GM23338 (cell line): ENCODE measurements around the gene DNAJC5G.

Experiments used
- EZH2 ChIP-seq: fragments of 200-600 bp; sonication (generic); IDR thresholded peaks from one replicate; pipeline ENCODE4 v1.8.0; 2017; ENCODE audit warnings: antibody characterized with exemption, mild to moderate bottlenecking, low read depth; ENCODE audit not compliant: unreplicated experiment
- JUNB ChIP-seq: IDR thresholded peaks from one replicate; pipeline ENCODE4 v1.6.1; 2016; ENCODE audit warnings: antibody characterized with exemption; ENCODE audit not compliant: unreplicated experiment
- NANOG ChIP-seq: IDR thresholded peaks from 2 replicates; pipeline ENCODE4 v1.6.1; 2016; ENCODE audit warnings: antibody characterized with exemption, borderline replicate concordance
- ZNF114 ChIP-seq: fragments of 250-450 bp; sonication (Bioruptor Pico); IDR thresholded peaks from 2 replicates; pipeline ENCODE4 v1.5.0; 2020; ENCODE audit warnings: mild to moderate bottlenecking, moderate library complexity
- TF ChIP-seq, protein P1 (sequence below), 2 experiments: fragments of 200-600 bp in 1 of 2; sonication (generic) in 1 of 2; conservative IDR thresholded peaks; 2 replicates each; pipeline versions ENCODE4 v1.5.1 to v1.6.1; 2016 to 2017; ENCODE audit warnings: antibody characterized with exemption in 2 of 2, low read depth in 2 of 2, mild to moderate bottlenecking in 2 of 2, moderate library complexity in 1 of 2

DNA sequence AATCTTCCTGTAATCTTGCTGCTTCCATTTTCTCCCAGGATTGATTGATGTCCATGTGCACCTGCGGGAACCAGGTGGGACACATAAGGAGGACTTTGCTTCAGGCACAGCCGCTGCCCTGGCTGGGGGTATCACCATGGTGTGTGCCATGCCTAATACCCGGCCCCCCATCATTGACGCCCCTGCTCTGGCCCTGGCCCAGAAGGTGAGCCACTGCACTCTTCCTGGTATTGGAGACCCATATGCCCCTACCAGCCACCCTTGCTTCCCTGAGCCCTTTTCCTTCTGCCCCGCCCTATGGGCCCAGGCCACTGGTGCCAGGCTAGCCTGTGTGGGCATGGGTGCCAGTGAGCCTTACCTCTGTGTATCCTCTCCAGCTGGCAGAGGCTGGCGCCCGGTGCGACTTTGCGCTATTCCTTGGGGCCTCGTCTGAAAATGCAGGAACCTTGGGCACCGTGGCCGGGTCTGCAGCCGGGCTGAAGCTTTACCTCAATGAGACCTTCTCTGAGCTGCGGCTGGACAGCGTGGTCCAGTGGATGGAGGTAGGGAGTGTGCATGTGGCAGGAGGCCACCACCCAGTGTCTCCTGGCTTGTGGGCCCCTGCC lies 37.8 kb upstream of the DNAJC5G start:
- TF ChIP-seq JUNB: no peak
- no peak for TF ChIP-seq EZH2
- TF ChIP-seq NANOG: no peak
- TF ChIP-seq, protein P1, sequence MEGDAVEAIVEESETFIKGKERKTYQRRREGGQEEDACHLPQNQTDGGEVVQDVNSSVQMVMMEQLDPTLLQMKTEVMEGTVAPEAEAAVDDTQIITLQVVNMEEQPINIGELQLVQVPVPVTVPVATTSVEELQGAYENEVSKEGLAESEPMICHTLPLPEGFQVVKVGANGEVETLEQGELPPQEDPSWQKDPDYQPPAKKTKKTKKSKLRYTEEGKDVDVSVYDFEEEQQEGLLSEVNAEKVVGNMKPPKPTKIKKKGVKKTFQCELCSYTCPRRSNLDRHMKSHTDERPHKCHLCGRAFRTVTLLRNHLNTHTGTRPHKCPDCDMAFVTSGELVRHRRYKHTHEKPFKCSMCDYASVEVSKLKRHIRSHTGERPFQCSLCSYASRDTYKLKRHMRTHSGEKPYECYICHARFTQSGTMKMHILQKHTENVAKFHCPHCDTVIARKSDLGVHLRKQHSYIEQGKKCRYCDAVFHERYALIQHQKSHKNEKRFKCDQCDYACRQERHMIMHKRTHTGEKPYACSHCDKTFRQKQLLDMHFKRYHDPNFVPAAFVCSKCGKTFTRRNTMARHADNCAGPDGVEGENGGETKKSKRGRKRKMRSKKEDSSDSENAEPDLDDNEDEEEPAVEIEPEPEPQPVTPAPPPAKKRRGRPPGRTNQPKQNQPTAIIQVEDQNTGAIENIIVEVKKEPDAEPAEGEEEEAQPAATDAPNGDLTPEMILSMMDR (conservative IDR thresholded peaks at IDR 0.05; ENCODE audit: low read depth in 2 of 2): no peak
- TF ChIP-seq ZNF114 (CRISPR knock-in tag): no peak
